WI38 (cell line): ENCODE measurements around the gene ATP6V0A4.

ENCODE experiments used
- H3K4me3 ChIP-seq: 2 replicates; pipeline ENCODE4 v1.5.1; 2011; ENCODE audit warnings: low read depth, mild to moderate bottlenecking, control low read depth, low read length
- TF ChIP-seq, protein P1 (sequence below): IDR thresholded peaks from 2 replicates; pipeline ENCODE4 v1.5.1; 2012; ENCODE audit warnings: low read depth, mild to moderate bottlenecking, control low read depth, low read length

Gene ATP6V0A4

DNA sequence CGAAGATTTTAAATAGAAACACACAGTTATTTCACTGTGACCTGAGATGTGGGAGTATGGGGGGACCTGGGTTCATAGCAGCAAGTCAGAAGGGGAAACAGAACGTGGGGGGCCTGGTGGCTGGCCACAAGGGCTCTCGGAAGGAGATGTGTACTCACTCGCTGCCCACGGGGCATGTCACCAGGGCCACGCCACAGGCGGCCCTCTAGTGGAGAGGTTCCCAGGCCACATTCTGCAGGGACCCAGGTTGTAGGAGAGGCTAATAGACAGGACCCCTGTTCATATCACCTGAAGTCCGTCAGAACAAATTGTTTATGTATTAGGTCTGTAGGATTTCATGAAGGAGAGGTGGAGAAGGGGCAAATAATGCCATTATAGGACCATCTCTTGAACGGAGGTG, 71.7 kb downstream of the ATP6V0A4 start:
- H3K4me3 ChIP-seq, result no peak overlapping the region
- TF ChIP-seq, protein P1, sequence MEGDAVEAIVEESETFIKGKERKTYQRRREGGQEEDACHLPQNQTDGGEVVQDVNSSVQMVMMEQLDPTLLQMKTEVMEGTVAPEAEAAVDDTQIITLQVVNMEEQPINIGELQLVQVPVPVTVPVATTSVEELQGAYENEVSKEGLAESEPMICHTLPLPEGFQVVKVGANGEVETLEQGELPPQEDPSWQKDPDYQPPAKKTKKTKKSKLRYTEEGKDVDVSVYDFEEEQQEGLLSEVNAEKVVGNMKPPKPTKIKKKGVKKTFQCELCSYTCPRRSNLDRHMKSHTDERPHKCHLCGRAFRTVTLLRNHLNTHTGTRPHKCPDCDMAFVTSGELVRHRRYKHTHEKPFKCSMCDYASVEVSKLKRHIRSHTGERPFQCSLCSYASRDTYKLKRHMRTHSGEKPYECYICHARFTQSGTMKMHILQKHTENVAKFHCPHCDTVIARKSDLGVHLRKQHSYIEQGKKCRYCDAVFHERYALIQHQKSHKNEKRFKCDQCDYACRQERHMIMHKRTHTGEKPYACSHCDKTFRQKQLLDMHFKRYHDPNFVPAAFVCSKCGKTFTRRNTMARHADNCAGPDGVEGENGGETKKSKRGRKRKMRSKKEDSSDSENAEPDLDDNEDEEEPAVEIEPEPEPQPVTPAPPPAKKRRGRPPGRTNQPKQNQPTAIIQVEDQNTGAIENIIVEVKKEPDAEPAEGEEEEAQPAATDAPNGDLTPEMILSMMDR, result no peak

DNA sequence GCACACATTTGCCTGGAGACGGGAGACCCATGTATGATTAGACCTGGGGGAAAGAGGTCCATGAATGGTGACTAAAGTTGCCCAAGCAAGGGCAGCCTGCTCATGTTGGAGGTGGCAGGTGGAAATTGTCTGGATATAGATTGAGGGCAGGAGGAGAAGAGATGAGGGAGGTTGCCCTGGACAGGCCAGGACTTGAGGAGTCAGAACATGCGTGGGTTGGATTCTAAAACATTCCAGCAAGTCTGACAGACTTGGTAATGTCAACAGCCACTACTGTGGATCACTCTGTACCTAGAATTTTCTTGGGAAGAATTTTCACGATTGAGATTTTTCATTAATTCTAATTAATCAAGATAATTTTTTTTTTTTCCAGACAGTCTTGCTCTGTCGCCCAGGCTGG, 77.7 kb downstream of the ATP6V0A4 start:
- H3K4me3 ChIP-seq, result no peak overlapping the region
- TF ChIP-seq, protein P1, result no peak

DNA sequence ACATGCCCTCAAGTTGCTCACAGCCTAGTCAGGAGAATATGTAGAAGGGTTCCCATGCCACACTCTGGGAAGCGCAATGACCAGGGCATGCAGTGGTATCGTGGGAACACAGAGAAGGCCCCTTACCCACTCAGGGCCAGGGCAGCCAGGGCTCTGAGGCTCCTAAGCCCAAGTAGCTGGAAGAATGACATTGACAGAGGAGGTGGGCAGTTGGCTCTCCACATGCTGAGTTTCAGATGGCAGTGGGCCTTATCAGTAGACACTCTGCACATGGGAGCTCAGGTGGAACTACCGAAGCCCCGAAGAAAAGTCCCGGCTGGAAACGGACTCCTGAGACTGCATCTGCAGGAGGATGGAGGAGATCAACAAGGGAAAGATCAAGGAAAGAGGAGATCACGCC, 81.1 kb downstream of the ATP6V0A4 start:
- TF ChIP-seq, protein P1, result no peak
- no peak overlapping the region for H3K4me3 ChIP-seq

DNA sequence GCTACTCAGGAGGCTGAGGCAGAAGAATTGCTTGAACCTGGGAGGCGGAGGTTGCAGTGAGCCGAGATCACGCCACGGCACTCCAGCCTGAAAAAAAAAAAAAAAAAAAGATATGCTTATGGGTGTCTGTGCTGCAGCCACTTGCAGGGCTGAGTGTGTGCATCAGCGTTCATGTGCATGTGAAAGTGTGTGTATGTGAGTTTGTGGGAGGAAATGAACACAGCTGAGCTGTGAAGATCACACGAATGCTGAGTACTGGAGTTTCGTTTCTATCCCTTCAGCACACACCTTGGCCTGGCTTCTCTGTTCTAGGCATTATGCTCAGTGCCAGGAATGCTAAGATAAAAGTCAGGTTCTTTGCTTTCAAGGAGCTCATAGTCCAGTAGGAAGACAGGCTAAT, 84.8 kb downstream of the ATP6V0A4 start:
- TF ChIP-seq, protein P1, result no peak
- no peak overlapping the region for H3K4me3 ChIP-seq

DNA sequence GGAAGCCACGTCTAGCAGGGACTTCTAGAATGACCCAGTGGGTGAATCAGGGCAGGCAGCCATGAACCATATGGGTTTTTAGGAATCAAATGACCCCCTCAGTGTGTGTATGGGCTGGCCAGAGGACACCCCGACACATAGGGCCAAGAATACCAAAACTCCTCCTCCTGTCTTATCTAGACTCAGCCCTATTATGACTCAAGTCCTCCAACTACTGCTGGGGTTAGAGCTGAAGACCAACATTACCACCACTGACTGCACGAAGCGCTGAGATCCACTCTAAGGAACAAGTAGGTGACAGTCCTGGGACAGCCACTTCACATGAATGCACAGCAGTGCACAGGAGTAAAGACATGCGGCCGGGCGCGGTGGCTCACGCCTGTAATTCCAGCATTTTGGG, 85.3 kb downstream of the ATP6V0A4 start:
- TF ChIP-seq, protein P1, result no peak

GRCh38 chr7:138710536-138711385, 87.2 kb downstream of the ATP6V0A4 start:
- H3K4me3 ChIP-seq, result no peak overlapping the region
- TF ChIP-seq, protein P1, result no peak

More for the DNA sequence above, 85.3 kb downstream of the ATP6V0A4 start:
- H3K4me3 ChIP-seq, result no peak overlapping the region

DNA sequence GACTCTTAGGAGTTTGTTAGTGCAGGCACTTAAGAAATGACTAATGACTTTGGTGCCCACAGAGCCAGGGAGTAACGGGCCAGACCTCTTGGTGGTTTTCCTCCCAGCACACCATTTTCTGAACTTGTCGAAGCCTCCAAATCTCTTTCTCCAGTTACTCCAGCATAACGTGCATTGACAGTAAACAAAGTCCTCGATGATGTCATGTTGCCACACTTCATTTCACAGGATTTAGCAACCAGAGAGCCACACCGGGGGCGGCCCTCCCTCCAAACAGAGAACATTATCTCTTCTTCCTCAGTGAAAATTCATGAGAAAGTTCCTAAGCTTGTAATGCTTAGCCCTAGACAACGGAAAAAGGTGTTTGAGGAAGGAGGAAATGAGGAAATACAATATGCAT, 92.8 kb downstream of the ATP6V0A4 start:
- H3K4me3 ChIP-seq, result no peak overlapping the region
- TF ChIP-seq, protein P1, result no peak
